Activated T-cell treated with anti-CD3 and anti-CD28 coated beads for 4 hours (primary cell): ENCODE results near the gene ALPK3.

Source experiments
- DNase-seq: peaks from one replicate; pipeline ENCODE4 v3.0.0-alpha.2; 2020

Gene ALPK3

GRCh38 chr15:84816694-84817465 is at the start of gene ALPK3:
ALPK3 (plus strand) TSS chr15:84817356; CDS start chr15:84817453, 97 bp downstream.
- DNase-seq: no peak

GRCh38 chr15:84772031-84772430 is 45.1 kb upstream of the ALPK3 start:
- DNase-seq: no peak

GRCh38 chr15:84772467-84772866 is 44.7 kb upstream of the ALPK3 start:
- no peak for DNase-seq

GRCh38 chr15:84773716-84774115 is 43.4 kb upstream of the ALPK3 start:
- DNase-seq: no peak

- no peak for DNase-seq
Observed at GRCh38 chr15:84775867-84776449, 41.2 kb upstream of the ALPK3 start.

GRCh38 chr15:84778194-84778593 is 39.0 kb upstream of the ALPK3 start:
- no peak for DNase-seq

GRCh38 chr15:84780492-84780891 is 36.7 kb upstream of the ALPK3 start:
- no peak for DNase-seq

GRCh38 chr15:84781495-84781894 is 35.7 kb upstream of the ALPK3 start:
- DNase-seq: no peak

- DNase-seq: no peak
Observed at GRCh38 chr15:84782346-84782745, 34.8 kb upstream of the ALPK3 start.

- DNase-seq: no peak
Observed at GRCh38 chr15:84783493-84784251, 33.5 kb upstream of the ALPK3 start.

GRCh38 chr15:84784262-84784661 is 32.9 kb upstream of the ALPK3 start:
- DNase-seq: no peak

GRCh38 chr15:84785053-84785452 is 32.1 kb upstream of the ALPK3 start:
- DNase-seq: no peak

GRCh38 chr15:84788500-84788899 is 28.7 kb upstream of the ALPK3 start:
- no peak for DNase-seq

- DNase-seq: no peak
Observed at GRCh38 chr15:84789762-84790161, 27.4 kb upstream of the ALPK3 start.

- DNase-seq: no peak
Observed at GRCh38 chr15:84790676-84791075, 26.5 kb upstream of the ALPK3 start.

GRCh38 chr15:84791763-84792162 is 25.4 kb upstream of the ALPK3 start:
- no peak for DNase-seq

GRCh38 chr15:84793431-84794161 is 23.6 kb upstream of the ALPK3 start:
- no peak for DNase-seq

GRCh38 chr15:84794162-84794547 is 23.0 kb upstream of the ALPK3 start:
- DNase-seq: no peak

- DNase-seq: no peak
Observed at GRCh38 chr15:84795186-84795585, 22.0 kb upstream of the ALPK3 start.

GRCh38 chr15:84797212-84797611 is 19.9 kb upstream of the ALPK3 start:
- DNase-seq: no peak

GRCh38 chr15:84797801-84798200 is 19.4 kb upstream of the ALPK3 start:
- no peak for DNase-seq

GRCh38 chr15:84798436-84798946 is 18.7 kb upstream of the ALPK3 start:
- no peak for DNase-seq
